Endothelial cell of coronary artery (primary cell): ENCODE measurements around the gene DEFB121. TPM values are rescaled to one million over a fixed set of nuclear protein-coding genes. Genes with fewer than 3 reads are reported as not detected.

Experiments used
- total RNA-seq: library from RNA; depleted of rRNA; stranded (reverse); fragments of >200 nt; gene quantifications from 2 replicates; pipeline ENCODE4 v1.2.3, GENCODE V29; 2014

Gene DEFB121
- total RNA-seq, result not detected in 2 replicates

GRCh38 chr20:31406115-31406514 is at the start of gene DEFB121:
Gene DEFB121, minus strand, starts transcription at chr20:31406215. Its CDS starts 63 bp downstream, at chr20:31406152.

GRCh38 chr20:31440012-31440659 is 34.1 kb upstream of the DEFB121 start, which contains the start of gene DEFB123:
Gene DEFB123, plus strand, starts transcription at chr20:31440632. Its CDS starts 67 bp downstream, at chr20:31440699.

GRCh38 chr20:31390490-31390889 is 15.5 kb downstream of the DEFB121 start, which contains the start of gene DEFB119:
Gene DEFB119, minus strand, starts transcription at chr20:31390590. Its CDS starts 107 bp downstream, at chr20:31390483.

GRCh38 chr20:31368301-31368700 is 37.7 kb downstream of the DEFB121 start, which contains the start of gene DEFB118:
Gene DEFB118, plus strand, starts transcription at chr20:31368601. Its CDS starts 50 bp downstream, at chr20:31368651.

Other genes with a start within 250 kb of the DEFB121 start
- not detected in 2 replicates for gene DEFB115, start 148.6 kb downstream of the DEFB121 start, total RNA-seq
- not detected in 2 replicates for gene DEFB116, start 97.6 kb downstream of the DEFB121 start, total RNA-seq
- not detected in 2 replicates for gene DEFB118, start 37.6 kb downstream of the DEFB121 start, total RNA-seq
- not detected in 2 replicates for gene DEFB119, start 15.6 kb downstream of the DEFB121 start, total RNA-seq
- not detected in 2 replicates for gene DEFB123, start 34.4 kb upstream of the DEFB121 start, total RNA-seq
- gene DEFB124, start 68.9 kb upstream of the DEFB121 start, total RNA-seq, result not detected in 2 replicates
- gene REM1, start 69.1 kb upstream of the DEFB121 start, total RNA-seq, result 0.09 and 0.18 TPM in 2 replicates
- gene HM13, start 108.2 kb upstream of the DEFB121 start, total RNA-seq, result 46.3 and 61.7 TPM in 2 replicates
- gene ID1, start 199.1 kb upstream of the DEFB121 start, total RNA-seq, result 223 and 245 TPM in 2 replicates
- not detected in 2 replicates for gene COX4I2, start 231.7 kb upstream of the DEFB121 start, total RNA-seq